Measurements from ENCODE around the gene HCRTR1.

HCRTR1 gene

DNA sequence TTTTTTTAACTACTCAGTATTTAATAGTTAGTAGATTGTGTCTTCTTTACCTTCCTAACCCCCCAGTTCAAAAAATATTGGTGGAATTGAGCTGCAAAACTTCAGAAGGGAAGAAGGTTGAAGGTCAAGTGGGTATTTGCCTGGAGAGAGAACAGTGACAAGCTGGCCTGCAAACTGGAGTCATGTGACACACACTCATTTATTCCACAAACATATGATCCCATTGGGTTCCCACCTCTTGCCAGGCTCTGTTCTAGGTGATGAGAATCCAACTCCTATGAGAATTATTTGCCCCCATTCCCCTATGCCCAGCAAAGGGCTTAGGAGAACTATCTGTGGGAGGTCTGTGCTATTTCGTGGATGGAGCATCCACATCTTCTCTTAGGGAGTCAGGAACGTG is 30.7 kb downstream of the HCRTR1 start:
- no peak for DNase-seq (ENCODE audit: extremely low read depth in 1 of 2, low read depth in 1 of 2)

DNA sequence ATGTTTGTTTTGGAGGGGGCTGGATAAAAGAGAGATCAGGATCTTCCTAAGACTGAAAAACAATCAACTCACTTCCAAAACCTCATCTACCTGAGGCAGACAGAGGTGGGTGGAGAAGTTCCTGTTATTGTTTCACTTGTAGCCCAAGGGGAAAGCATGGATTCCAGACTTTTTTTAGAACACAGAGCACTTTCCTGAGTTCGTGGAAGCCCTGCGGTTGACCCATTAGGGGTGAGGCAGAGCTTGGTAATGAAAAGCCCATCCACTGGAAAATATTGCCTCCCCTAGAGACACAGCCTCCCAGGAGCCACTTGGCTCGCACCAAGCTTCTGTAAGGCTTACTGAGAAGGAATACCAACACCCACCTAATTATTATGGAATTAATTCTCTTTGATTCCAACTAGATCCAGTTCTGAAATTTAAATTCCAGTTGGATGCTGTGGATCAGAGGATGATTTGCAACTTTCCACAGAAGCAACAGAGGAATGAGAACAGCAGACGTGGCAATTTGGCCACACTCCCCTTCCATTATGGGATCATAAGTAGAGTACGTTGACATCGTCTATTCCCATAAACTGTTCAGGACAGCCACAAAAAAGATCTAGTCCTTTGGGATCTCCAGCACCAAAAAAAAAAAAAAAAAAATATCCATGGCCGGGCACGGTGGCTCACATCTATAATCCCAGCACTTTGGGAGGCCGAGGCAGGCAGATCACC is 31.3 kb downstream of the HCRTR1 start:
- no peak for DNase-seq (ENCODE audit: extremely low read depth in 1 of 2, low read depth in 1 of 2)

DNA sequence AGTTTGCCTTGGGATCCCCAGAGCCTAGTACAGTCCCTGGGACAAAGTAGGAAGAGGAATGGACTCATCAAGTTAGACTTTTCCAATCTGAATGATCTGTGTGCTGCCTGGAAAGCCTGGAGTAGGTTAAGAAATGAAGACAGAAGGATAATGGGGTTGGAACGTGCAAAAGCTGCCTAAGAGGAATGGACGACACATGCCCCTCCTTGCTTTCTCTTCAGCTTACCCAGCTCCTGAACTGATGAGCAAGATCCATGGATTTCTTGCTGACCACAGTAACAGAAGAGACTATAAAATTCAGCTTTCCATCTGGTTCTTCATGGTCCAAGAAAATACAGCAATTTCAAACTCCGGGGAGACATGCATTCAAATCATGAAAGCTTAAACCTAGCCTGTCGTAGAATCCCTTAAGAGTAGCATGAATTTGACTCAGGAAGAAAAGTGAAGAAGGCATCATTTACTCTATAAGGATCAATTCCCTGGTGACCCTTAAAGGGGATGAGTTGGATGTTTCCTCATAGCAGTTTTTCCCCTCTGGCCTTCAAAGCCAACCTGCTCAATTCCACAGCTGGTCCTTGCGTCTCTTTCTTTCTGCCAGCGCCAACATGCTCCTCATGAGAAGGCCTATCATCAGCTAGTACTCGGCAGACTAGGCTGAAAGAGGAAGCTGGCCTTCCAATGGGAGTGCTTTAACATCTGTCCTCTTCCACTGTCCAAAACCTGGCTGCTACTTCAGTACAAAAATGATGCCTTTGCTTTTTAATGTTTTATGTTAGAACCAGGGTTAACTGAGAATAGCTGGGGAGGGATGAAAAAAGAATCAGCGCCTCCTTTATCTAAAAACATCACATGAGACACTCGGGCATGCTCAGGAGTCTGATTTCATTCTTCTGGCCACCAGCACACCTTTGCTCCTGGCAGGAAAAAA is 32.9 kb downstream of the HCRTR1 start:
- no peak for DNase-seq (ENCODE audit: extremely low read depth in 1 of 2, low read depth in 1 of 2)

DNA sequence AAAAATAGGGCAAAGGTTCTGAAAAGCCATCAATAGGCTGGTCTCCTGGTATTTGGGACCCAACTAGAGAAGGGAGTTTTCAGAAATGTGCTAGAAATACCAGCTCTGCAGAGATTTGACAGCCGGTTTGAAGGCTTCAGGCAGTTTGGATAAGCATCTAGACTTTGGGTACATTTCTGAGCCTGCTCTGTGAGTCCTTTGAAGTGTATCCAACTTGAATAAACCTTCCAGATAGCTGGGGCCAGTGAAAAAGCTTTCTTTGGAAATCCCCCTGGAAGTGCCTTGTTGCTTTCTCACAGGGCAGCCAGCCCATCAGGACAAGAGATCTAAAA is 33.6 kb downstream of the HCRTR1 start:
- no peak for DNase-seq (ENCODE audit: extremely low read depth in 1 of 2, low read depth in 1 of 2)

DNA sequence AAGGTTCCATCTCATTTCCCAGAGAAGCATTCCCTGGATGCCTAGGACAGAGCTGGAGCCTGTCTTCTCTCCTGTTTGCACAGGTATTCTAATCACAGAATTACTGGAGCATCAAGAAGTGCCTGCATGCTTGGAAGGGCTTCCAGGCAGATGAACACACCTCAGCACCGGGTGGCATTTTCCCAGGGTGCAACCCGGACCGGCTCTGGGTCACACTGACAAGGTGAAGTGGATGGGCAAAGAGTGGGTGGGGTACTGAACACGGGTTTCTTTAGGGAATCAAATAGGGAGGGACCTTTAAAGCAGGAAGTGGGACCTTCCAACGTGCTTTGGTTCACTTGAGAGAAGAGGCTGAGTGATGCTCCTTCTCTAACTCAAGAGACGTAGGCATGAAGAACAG is 34.3 kb downstream of the HCRTR1 start:
- DNase-seq (ENCODE audit: extremely low read depth in 1 of 2, low read depth in 1 of 2): no peak

DNA sequence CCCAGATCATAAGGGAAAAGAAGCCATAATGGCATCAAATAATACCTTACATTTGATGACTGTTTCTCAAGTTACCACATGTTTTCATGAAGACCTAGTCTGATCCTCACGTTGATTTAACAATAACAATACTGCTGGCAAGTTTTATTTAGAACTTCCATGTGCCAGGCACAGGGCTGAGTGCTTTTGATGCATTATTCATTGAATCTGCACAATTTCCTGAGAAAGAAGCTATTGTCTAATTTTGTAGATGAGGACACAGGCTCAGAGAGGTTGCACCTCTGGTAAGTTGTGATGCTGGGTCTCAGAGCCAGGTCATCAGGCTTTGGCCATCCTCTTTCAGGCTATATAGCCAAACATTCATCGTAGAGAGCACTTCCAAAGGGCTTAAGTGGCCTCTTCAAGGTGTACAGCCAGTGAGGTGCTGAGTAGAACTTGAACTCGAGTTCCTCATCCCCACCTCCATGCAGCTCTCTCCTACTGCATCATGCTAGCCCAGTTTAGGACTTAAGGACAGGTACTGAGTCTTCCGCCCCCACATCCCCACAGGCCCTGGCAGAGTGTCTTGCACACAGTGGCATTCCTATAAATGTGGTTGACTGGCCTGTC is 35.5 kb downstream of the HCRTR1 start:
- no peak for DNase-seq (ENCODE audit: extremely low read depth in 1 of 2, low read depth in 1 of 2)

DNA sequence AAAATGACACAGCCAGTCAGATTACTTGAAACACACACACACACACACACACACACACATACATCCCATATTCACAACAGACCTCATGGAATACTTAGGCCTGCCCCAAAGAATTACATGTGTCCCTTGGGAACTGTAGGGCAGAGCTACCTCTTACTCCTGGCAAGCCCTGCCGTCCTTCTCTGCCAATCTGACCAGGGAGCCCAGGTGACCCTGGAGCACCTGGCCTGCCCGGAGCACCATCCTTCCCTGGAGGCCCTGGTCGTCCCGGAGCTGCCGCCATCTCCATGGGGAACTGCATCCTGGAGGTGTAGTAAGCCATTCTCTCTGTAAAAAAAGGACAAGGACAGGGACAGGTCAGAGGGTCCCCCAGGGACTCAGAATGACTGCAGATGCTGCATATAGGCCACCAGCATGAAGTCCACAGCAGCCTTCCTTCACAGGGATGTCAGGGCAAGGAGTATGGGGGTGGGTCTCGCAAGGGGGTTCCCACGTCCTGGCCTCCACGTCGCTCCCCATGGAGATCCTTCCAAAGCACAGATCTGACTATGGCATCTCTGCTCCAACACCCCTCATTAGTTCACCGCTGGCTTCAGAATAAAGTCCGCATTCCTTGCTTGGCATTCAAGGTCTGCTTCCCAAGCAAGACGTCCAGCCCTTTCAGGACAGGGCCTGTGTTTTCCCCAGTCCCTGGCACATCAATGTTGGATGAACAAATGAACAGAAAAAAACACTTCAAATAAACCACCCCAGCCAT is 36.4 kb downstream of the HCRTR1 start:
- no peak for DNase-seq (ENCODE audit: extremely low read depth in 1 of 2, low read depth in 1 of 2)

DNA sequence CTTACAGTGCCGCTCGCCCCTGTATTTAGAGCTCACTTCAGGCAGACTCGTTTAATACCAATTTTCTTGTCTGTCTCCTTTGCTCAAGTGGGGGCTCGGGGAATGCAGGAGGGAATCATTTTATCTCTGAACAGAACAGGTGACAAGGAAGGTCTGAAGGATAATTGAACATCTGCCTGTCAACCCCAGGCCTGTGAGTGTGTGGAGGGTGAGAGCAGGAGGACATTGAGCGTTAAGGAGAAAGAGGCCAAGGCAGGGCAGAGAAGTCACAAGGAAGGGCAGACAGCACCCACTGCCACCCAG is 36.9 kb downstream of the HCRTR1 start:
- DNase-seq (ENCODE audit: extremely low read depth in 1 of 2, low read depth in 1 of 2): no peak

DNA sequence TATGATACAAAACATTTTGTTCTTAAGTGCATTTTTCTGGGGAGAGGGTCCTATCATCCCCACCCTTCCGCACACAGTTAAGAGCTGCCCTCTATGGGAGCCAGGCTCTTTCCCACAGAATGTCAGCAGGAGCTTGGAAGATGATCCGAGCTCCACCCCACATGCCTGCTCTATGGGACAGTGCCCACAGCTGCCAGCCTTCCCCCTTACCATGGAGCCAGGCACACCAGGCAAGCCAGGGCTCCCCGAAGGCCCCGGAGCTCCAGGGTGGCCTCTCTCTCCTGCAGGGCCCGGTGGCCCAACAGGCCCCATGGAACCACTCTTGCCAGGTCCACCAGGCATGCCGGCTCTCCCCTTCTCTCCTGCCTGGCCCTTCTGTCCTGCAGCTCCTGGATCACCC is 37.6 kb downstream of the HCRTR1 start:
- DNase-seq (ENCODE audit: extremely low read depth in 1 of 2, low read depth in 1 of 2): no peak

DNA sequence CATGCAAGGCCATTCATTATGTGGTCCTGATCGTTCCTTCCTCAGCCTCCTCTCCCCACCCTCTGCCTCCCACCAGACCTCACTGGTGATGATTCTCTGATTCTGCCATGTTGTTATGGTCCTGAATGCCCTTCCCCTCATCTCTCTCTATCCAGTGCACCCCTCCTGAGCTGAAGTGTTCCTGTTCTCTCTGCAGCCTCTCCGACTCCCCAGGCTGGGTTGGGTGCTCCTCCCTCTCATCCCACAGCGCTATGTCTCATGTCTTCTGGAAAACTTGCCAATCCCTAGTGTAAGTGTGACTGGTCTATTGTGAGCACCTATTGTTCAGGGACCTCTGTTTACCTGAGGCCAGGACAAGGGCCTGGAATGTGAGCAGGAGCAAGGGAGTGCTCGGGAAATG is 38.3 kb downstream of the HCRTR1 start:
- no peak for DNase-seq (ENCODE audit: extremely low read depth in 1 of 2, low read depth in 1 of 2)

DNA sequence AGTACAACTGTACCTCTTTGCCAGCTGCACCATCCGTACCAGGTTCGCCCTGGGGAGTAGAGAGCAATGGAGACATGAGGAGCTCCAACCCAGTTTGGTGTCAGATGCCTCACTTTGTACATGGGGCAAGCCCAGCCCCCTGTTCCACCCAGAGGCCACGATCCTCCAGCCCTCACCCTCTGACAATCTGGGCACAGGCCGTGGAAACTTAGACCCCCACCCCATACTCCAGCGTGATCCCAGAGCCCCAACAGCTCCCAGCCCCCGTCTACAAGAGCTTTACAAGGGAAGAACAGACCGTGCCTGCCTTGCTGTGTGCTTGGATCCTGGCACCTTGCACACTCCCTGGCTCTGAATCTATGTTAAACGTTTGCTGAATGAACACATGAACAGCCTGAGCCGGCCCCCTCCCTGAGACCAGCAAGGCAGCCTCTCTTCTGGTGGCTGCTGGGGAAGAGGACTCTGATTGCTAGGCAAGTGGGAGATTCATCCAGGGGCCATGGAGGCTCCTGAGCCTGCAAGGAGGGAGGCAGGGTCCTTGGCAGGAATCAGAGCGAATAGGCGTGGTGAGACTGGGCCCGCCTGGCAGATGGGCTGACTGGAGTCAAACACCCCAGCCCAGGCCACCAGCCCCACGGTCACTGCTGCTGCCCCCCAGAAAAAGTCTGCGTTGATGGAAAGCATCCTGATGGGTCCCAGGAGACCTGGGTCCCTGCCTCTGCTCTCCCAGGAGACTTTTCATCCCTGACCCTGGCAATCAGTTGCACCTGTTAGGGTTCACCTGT is 39.7 kb downstream of the HCRTR1 start:
- DNase-seq (ENCODE audit: extremely low read depth in 1 of 2, low read depth in 1 of 2): no peak

DNA sequence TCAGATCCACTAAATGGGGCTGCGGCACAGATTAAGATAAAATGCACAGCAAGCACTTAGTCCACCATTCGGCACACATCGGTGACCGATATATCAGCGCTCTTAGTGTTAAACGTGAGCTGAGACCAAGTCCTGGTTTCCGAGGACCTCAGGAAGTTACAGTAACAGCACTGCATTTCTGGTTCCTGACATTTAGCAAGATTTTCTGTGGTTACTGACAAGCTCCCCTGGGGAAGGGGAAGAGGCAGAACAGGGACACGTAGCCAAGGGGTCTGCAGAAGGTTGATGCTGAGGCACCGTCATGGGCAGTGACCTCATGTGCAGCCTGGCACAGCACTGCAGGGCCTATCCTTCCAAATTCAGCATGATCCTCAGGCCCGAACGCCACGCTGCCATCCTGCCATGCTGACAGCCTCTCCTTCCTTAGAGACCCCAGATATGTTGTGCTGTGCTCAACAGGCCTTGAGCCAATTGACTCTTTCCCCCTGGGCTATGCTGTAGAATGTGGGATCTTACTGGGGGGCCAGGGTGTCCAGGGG is 40.6 kb downstream of the HCRTR1 start:
- no peak for DNase-seq (ENCODE audit: extremely low read depth in 1 of 2, low read depth in 1 of 2)

DNA sequence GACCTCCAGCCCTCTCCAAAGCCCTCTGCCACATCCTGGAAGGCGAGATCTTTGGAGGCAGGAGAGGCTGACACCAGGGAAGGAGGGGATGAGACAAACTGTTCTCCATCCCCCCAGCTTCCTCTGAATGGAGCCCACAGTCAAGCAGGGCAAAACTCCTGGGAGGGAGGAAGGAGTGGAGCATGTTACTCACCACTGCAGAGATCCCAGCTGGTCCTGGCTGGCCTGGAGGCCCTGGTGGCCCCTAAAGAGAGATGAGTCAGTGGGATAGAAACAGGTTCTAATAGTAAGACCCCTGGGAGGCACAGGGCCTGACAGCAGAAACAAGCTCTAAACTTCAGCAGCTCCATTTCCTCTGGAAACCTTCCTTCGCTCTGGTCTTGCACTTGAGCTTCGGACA is 41.2 kb downstream of the HCRTR1 start:
- DNase-seq (ENCODE audit: extremely low read depth in 1 of 2, low read depth in 1 of 2): no peak

DNA sequence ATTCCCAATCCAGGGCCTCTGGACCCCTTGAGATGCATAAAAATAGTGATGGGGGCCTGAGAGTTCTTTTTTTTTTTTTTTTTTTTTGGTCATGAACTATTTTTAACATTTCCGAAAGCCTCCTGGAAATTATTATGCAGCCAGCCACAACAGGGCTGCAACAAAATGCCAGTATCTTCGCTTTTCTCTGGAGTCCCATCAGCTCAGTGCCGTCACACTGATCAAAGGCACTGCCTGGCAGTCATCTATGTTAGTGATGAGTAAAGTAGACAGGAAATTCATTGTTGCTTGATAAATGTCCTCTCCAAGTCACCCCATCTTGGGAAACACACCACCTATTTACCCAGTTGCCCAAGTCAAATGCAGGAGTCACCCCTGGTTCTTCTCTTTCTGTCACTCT is 42.4 kb downstream of the HCRTR1 start:
- DNase-seq (ENCODE audit: extremely low read depth in 1 of 2, low read depth in 1 of 2): no peak

DNA sequence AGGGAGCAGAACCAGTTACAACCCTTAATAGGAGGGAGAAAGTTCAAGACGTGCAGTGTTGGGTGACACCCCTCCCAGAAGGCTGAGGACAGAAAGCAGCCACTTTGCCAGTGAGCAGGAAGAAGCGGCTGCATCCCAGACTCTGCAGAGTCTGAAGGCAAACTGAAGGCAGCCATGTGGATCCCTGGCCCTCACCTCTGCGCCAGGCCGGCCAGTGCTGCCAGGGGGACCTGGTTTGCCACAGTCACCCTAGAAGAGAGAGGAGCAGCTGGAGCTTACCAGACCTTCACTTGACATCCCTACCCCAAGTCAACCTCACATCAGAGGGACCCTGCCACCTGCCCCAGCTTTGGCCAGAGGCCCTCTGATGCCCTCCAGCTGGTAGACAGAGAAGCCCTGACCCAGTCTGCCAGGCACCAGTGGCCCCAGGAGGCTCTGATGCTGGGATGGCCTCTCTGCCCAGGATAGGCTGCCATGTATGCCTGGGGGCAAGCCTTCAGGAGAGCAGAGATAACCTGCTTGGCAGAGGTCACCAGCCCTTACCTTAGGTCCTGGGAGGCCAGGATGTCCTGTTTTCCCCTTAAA is 43.5 kb downstream of the HCRTR1 start:
- DNase-seq (ENCODE audit: extremely low read depth in 1 of 2, low read depth in 1 of 2): no peak

DNA sequence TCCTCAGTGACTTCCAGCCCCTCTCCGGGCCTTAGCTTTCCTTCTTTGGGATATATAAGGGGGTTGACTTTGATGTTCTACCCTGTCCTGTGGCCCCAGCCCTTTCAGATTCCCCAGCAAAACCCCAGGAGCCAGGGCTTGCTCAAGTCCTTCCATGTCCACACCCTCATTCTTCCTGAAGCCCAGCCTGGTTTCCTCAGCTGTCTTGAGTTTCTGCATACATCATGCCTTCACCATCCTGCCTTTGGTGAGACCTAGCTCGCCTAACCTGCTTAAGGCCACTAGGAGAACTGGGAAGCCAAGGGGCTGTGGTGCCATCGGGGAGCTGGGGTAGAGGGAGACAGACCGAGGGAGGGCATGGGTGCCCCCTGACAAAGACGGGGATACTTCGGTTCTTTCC is 44.4 kb downstream of the HCRTR1 start:
- no peak for DNase-seq (ENCODE audit: extremely low read depth in 1 of 2, low read depth in 1 of 2)

DNA sequence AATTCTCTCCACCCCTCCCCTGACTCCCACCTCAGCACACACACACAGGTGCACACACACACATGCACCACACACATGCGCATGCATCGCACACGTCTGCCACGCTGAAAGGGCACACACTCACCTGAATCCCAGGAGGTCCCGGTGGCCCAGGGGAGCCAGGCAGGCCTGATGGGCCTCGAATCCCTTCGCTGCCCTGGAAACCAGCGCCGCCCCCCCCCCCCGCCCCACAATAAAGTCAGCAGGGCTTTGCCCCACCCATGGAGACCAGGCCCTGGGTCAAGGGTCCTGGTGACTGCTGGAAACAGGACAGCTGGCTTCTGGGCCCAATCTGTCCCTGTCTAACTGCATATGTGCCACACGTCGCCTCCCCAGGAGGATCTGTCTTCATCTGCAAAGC is 45.0 kb downstream of the HCRTR1 start:
- DNase-seq (ENCODE audit: extremely low read depth in 1 of 2, low read depth in 1 of 2): no peak

DNA sequence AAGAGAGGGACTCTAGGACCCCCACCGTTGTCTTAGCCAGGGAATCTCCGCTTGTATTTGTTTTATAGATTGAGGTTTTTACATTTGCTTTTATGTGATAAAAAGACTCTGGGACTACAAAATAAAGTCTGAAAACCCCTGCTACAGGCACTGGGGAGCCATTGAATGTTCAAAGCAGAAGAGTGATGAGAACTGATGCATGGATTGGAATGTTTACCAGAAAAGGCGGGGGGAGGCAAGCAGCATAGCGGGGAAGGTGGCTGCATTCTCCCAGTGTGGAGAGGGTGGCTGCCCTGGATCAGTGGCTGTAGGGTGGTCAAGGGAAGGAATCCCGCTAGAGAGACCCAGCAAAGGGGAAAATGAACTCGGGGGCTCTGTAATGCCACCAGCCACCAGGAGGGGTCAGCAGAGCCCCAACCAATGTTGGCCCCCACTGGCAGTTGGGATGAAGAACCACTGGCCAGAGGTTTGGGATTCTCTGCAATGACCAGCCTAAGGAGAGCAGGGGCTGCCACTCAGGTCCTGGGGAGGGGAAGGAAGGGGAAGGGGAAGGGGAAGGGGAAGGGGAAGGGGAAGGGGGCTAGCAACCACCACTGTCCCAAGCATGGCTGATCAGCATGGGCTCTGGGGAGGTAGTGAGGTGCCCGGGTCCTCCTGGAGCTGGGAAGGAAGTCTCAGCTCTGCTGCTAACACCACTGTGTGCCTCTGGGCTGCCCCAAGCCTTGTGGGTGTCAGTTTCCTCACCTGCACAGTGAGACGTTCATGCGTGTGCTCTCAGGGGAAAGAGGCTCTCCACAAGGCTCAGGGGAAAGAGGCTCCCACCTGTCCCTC is 46.3 kb downstream of the HCRTR1 start:
- DNase-seq (ENCODE audit: extremely low read depth in 1 of 2, low read depth in 1 of 2): peak in 1 of 2 donors; percentile 49

DNA sequence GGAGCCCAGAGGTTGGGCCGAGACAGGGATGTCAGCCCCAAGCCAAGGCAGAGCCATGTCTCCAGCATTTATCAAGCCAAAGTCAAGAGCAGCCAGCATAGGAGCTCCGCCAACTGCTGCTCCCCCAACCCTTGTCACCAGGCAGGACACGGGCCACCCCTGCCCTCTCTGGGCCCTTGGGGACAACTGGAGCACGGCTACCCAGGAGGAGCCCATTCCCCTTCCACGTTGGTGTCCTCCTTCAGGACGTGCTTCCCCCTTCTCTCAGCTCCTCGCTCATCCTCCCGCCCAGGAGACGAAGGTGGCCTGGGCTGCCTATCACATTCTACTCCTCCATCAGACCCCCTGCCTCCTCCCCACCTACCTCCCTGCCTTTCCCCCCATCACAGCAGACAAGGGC is 47.0 kb downstream of the HCRTR1 start:
- no peak for DNase-seq (ENCODE audit: extremely low read depth in 1 of 2, low read depth in 1 of 2)

Data from activated CD8-positive, alpha-beta memory T cell treated with anti-CD3 and anti-CD28 coated beads for 1 hour (primary cell).